ENCODE data around the gene CSTF3. TPM values are rescaled to one million over a fixed set of nuclear protein-coding genes. Genes with fewer than 3 reads are reported as not detected.
A peak's percentile ranks its signal among the peaks of the same experiment; 100 is the strongest.

The CSTF3 gene
- total RNA-seq, 1 donor from 2014 or later: 47.5 TPM

GRCh38 chr11:33067294-33067693 is 94.0 kb downstream of the CSTF3 start:
- no peaks in the 10 kb centered on the region for H3K9me3 Mint-ChIP-seq (ENCODE audit: unreplicated experiment)
- H3K36me3 Mint-ChIP-seq (ENCODE audit: low read depth, unreplicated experiment): peaks cover 10% of the 10 kb centered on the region
- no peak for FAIRE-seq

GRCh38 chr11:33065445-33066178 is 95.7 kb downstream of the CSTF3 start:
- Histone ChIP-seq H4K20me1 (ENCODE audit: insufficient read depth, low read length) (peaks cover 6% of the 10 kb centered on the region), H3K36me3 (ENCODE audit: insufficient read depth, low read length) (peaks cover 6% of the 10 kb centered on the region), H3K4me2 (ENCODE audit: low read length) (no peak overlapping the region), H3K27ac (ENCODE audit: low read depth, low read length) (no peak overlapping the region), H3K9me3 (ENCODE audit: insufficient read depth, low read depth, low read length) (no peaks in the 10 kb centered on the region), H3K27me3 (ENCODE audit: insufficient read depth, low read length) (no peaks in the 10 kb centered on the region), H3K4me3 (ENCODE audit: insufficient read depth, low read depth, low read length) (no peak overlapping the region), H3K79me2 (ENCODE audit: insufficient read depth, low read length) (no peaks in the 10 kb centered on the region), H2AFZ (ENCODE audit: low read depth, low read length) (no peak overlapping the region), H3K9ac (ENCODE audit: low read length) (no peak overlapping the region), H3K4me1 (ENCODE audit: insufficient read depth, low read length) (peaks cover 11% of the 10 kb centered on the region)
- H3K4me1 Mint-ChIP-seq (ENCODE audit: low read depth, unreplicated experiment): peaks cover 24% of the 10 kb centered on the region
- no peak overlapping the region for H3K4me3 Mint-ChIP-seq (ENCODE audit: unreplicated experiment)
- H3K27me3 Mint-ChIP-seq (ENCODE audit: low read depth, unreplicated experiment): no peaks in the 10 kb centered on the region
- FAIRE-seq (no peak), DNase-seq (ENCODE audit: low read depth) (peak; percentile 25)
- H3K9me3 Mint-ChIP-seq (ENCODE audit: unreplicated experiment): no peaks in the 10 kb centered on the region
- peaks cover 8% of the 10 kb centered on the region for H3K36me3 Mint-ChIP-seq (ENCODE audit: low read depth, unreplicated experiment)
- H3K27ac Mint-ChIP-seq (ENCODE audit: unreplicated experiment): no peak overlapping the region
- peak; percentile 92 for TF ChIP-seq CTCF (IDR thresholded peaks at IDR 0.05; ENCODE audit: insufficient read depth, low read depth, low read length)
- no peak for TF ChIP-seq EZH2 (IDR thresholded peaks at IDR 0.05; ENCODE audit: insufficient read depth, low read length)

More at GRCh38 chr11:33067294-33067693, 94.0 kb downstream of the CSTF3 start:
- Histone ChIP-seq H3K4me2 (ENCODE audit: low read length) (no peak overlapping the region), H3K27ac (ENCODE audit: low read depth, low read length) (no peak overlapping the region), H2AFZ (ENCODE audit: low read depth, low read length) (no peak overlapping the region), H4K20me1 (ENCODE audit: insufficient read depth, low read length) (peaks cover 6% of the 10 kb centered on the region), H3K4me1 (ENCODE audit: insufficient read depth, low read length) (peaks cover 4% of the 10 kb centered on the region), H3K79me2 (ENCODE audit: insufficient read depth, low read length) (no peaks in the 10 kb centered on the region), H3K9ac (ENCODE audit: low read length) (no peak overlapping the region), H3K4me3 (ENCODE audit: insufficient read depth, low read depth, low read length) (no peak overlapping the region), H3K9me3 (ENCODE audit: insufficient read depth, low read depth, low read length) (no peaks in the 10 kb centered on the region), H3K27me3 (ENCODE audit: insufficient read depth, low read length) (no peaks in the 10 kb centered on the region), H3K36me3 (ENCODE audit: insufficient read depth, low read length) (peaks cover 12% of the 10 kb centered on the region)
- H3K4me3 Mint-ChIP-seq (ENCODE audit: unreplicated experiment): no peak overlapping the region
- no peak overlapping the region for H3K27ac Mint-ChIP-seq (ENCODE audit: unreplicated experiment)
- no peaks in the 10 kb centered on the region for H3K27me3 Mint-ChIP-seq (ENCODE audit: low read depth, unreplicated experiment)
- H3K4me1 Mint-ChIP-seq (ENCODE audit: low read depth, unreplicated experiment): peaks cover 17% of the 10 kb centered on the region
- no peak for DNase-seq (ENCODE audit: low read depth)
- TF ChIP-seq CTCF (IDR thresholded peaks at IDR 0.05; ENCODE audit: insufficient read depth, low read depth, low read length) (no peak), EZH2 (IDR thresholded peaks at IDR 0.05; ENCODE audit: insufficient read depth, low read length) (no peak)

GRCh38 chr11:33064866-33065265 is 96.4 kb downstream of the CSTF3 start:
- H3K4me1 Mint-ChIP-seq (ENCODE audit: low read depth, unreplicated experiment): peaks cover 24% of the 10 kb centered on the region
- no peak for DNase-seq (ENCODE audit: low read depth)
- Histone ChIP-seq H3K27ac (ENCODE audit: low read depth, low read length) (no peak overlapping the region), H3K9me3 (ENCODE audit: insufficient read depth, low read depth, low read length) (no peaks in the 10 kb centered on the region), H3K4me1 (ENCODE audit: insufficient read depth, low read length) (peaks cover 11% of the 10 kb centered on the region), H3K36me3 (ENCODE audit: insufficient read depth, low read length) (peaks cover 3% of the 10 kb centered on the region), H3K27me3 (ENCODE audit: insufficient read depth, low read length) (no peaks in the 10 kb centered on the region), H3K9ac (ENCODE audit: low read length) (no peak overlapping the region), H3K4me2 (ENCODE audit: low read length) (no peak overlapping the region), H3K79me2 (ENCODE audit: insufficient read depth, low read length) (no peaks in the 10 kb centered on the region), H4K20me1 (ENCODE audit: insufficient read depth, low read length) (peaks cover 6% of the 10 kb centered on the region), H2AFZ (ENCODE audit: low read depth, low read length) (no peak overlapping the region), H3K4me3 (ENCODE audit: insufficient read depth, low read depth, low read length) (no peak overlapping the region)
- H3K27ac Mint-ChIP-seq (ENCODE audit: unreplicated experiment): no peak overlapping the region
- no peaks in the 10 kb centered on the region for H3K9me3 Mint-ChIP-seq (ENCODE audit: unreplicated experiment)
- peaks cover 14% of the 10 kb centered on the region for H3K36me3 Mint-ChIP-seq (ENCODE audit: low read depth, unreplicated experiment)
- no peaks in the 10 kb centered on the region for H3K27me3 Mint-ChIP-seq (ENCODE audit: low read depth, unreplicated experiment)
- FAIRE-seq: no peak
- no peak overlapping the region for H3K4me3 Mint-ChIP-seq (ENCODE audit: unreplicated experiment)
- TF ChIP-seq EZH2 (IDR thresholded peaks at IDR 0.05; ENCODE audit: insufficient read depth, low read length): no peak
- no peak for TF ChIP-seq CTCF (IDR thresholded peaks at IDR 0.05; ENCODE audit: insufficient read depth, low read depth, low read length)
